Psoas muscle (tissue), 8 donors: ENCODE data around the gene ZNF138. TPM values are rescaled to one million over a fixed set of nuclear protein-coding genes. Genes with fewer than 3 reads are reported as not detected.
A peak's percentile ranks its signal among the peaks of the same experiment; 100 is the strongest.
"Not testable (repeated sequence)": the region's sequence is repeated elsewhere in the genome, so short reads cannot be mapped to it uniquely, and the experiment has no call there.

Source experiments
- ATAC-seq, 4 donors: fragments of 200-7000 bp; cut with Tn5 transposase; one replicate each; pipeline ENCODE4 v1.9.1; 2020; ENCODE audit warnings: moderate library complexity in 3 of 4, mild to moderate bottlenecking in 2 of 4
- DNase-seq, 2 donors: peaks; one replicate each; pipeline ENCODE4 v3.0.0-alpha.2; 2020
- H3K27ac ChIP-seq: fragments of 200-600 bp; one replicate; pipeline ENCODE4 v1.8.0; 2022
- H3K27me3 ChIP-seq, 3 donors: fragments of 200-600 bp in 1 of 3; one replicate each; pipeline versions ENCODE4 v1.6.1 to v1.8.0; 2013 to 2022; ENCODE audit warnings: low read length in 2 of 3, mild to moderate bottlenecking in 2 of 3, moderate library complexity in 1 of 3; ENCODE audit not compliant: insufficient read depth in 3 of 3
- H3K36me3 ChIP-seq, 2 donors: fragments of 200-600 bp in 1 of 2; one replicate each; pipeline versions ENCODE4 v1.6.1 to v1.8.0; 2013 to 2022; ENCODE audit warnings: low read depth in 1 of 2, mild to moderate bottlenecking in 1 of 2, moderate library complexity in 1 of 2; ENCODE audit not compliant: insufficient read depth in 1 of 2
- H3K4me1 ChIP-seq: fragments of 200-600 bp; one replicate; pipeline ENCODE4 v1.8.0; 2022
- H3K4me3 ChIP-seq: fragments of 200-600 bp; one replicate; pipeline ENCODE4 v1.8.0; 2022; ENCODE audit warnings: mild to moderate bottlenecking
- H3K9me3 ChIP-seq: fragments of 200-600 bp; one replicate; pipeline ENCODE4 v1.8.0; 2022
- WGBS, 3 donors: extraction: QIAGEN DNeasy Blood & Tissue Kit; methylation state at CpG; one replicate each; pipeline versions ENCODE4 v1.1.6 to v1.1.7; 2013; 5-methylcytosine and 5-hydroxymethylcytosine counted together
- intact Hi-C, 2 donors: fragments of 100-400 bp; cut with DNase I; formaldehyde crosslinking; loops; one replicate each; pipeline versions ENCODE4 v1.11.0 to v1.14.2; 2022
- polyA plus RNA-seq, 3 donors: library from polyadenylated mRNA; stranded (reverse); fragments of 200-250 nt; gene quantifications; one replicate each; pipeline ENCODE4 v1.2.3, GENCODE V29; 2013
- total RNA-seq, 4 donors: library from RNA; stranded (reverse); fragmentation: NEBNext Ultra II Directional in 2 of 4; extraction: Animal tissue kit (Norgen Biotek cat#: 25700) in 2 of 4; gene quantifications; one replicate each; pipeline versions ENCODE4 v1.2.1 to v1.2.4, GENCODE V29; 2021 to 2023
- TF ChIP-seq, protein P1 (sequence below): fragments of 200-600 bp; IDR thresholded peaks from one replicate; pipeline ENCODE4 v1.8.0; 2022; ENCODE audit warnings: antibody characterized with exemption
- donor health status: healthy with polysubstance abuse.
- donor health status: DM: no; HTN: no; CAD: no; lungs with moderate emphysema.
- donor health status: Bipolar disorder and iron deficiency.
- donor health status: healthy.
- donor health status: DM: yes; HTN: yes; CAD: no.
- donor health status: DM: no; HTN: no; CAD: no.
- donor health status: DM: no; HTN: no; CAD: no.
- donor health status: DM: yes; HTN: yes; CAD: no.

ZNF138 gene
- total and polyA plus RNA-seq, 7 donors = 2.6 to 11.7 (median 4.7) TPM

DNA sequence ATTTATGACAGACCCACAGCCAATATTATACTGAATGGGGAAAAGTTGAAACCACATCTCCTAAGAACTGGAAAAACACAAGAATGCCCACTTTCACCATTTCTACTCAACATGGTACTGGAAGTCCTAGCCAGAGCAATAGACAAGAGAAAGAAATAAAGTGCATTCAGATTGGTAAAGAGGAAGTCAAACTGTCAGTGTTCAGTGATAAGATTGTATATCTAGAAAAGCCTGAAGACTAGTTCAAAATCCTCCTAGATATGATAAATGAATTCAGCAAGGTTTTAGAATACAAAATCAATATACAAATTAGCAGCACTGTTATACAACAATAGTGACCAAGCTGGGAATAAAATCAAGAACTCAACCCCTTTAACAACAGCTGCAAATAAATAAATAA lies 6.9 kb upstream of the ZNF138 start:
- no peaks in the 10 kb centered on the region for H3K36me3 ChIP-seq
- ATAC-seq = no peak
- H3K27me3 ChIP-seq = no peaks in the 10 kb centered on the region
- H3K27ac ChIP-seq = no peak overlapping the region
- H3K4me1 ChIP-seq = no peaks in the 10 kb centered on the region
- H3K4me3 ChIP-seq = no peak overlapping the region
- no peaks in the 10 kb centered on the region for H3K9me3 ChIP-seq
- intact Hi-C loops = no loop called here
- DNase-seq = no peak
- TF ChIP-seq, protein P1, sequence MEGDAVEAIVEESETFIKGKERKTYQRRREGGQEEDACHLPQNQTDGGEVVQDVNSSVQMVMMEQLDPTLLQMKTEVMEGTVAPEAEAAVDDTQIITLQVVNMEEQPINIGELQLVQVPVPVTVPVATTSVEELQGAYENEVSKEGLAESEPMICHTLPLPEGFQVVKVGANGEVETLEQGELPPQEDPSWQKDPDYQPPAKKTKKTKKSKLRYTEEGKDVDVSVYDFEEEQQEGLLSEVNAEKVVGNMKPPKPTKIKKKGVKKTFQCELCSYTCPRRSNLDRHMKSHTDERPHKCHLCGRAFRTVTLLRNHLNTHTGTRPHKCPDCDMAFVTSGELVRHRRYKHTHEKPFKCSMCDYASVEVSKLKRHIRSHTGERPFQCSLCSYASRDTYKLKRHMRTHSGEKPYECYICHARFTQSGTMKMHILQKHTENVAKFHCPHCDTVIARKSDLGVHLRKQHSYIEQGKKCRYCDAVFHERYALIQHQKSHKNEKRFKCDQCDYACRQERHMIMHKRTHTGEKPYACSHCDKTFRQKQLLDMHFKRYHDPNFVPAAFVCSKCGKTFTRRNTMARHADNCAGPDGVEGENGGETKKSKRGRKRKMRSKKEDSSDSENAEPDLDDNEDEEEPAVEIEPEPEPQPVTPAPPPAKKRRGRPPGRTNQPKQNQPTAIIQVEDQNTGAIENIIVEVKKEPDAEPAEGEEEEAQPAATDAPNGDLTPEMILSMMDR = no peak

DNA sequence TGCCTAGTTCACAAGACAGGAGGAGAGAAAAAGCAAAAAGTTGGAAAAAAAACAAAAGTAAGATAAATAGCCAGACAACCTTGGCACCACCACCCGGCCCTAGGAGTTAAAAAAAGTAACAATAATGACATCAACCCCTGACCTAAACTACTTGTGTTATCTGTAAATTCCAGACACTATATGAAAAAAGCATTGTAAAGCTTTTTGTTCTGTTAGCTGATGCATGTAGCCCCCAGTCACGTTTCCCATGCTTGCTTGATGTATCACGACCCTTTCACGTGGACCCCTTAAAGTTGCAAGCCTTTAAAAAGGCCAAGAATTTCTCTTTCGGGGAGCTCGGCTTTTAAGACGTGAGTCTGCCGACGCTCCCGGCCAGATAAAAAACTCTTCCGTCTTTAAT lies 5.0 kb upstream of the ZNF138 start:
- 65 to 71% (median 70%) methylated on average over 11 of the region's 11 CpGs for WGBS, 3 donors
- H3K4me3 ChIP-seq, H3K27me3 ChIP-seq, DNase-seq, H3K27ac ChIP-seq, H3K4me1 ChIP-seq, intact Hi-C loops, H3K36me3 ChIP-seq, H3K9me3 ChIP-seq, ATAC-seq: not testable (repeated sequence)

DNA sequence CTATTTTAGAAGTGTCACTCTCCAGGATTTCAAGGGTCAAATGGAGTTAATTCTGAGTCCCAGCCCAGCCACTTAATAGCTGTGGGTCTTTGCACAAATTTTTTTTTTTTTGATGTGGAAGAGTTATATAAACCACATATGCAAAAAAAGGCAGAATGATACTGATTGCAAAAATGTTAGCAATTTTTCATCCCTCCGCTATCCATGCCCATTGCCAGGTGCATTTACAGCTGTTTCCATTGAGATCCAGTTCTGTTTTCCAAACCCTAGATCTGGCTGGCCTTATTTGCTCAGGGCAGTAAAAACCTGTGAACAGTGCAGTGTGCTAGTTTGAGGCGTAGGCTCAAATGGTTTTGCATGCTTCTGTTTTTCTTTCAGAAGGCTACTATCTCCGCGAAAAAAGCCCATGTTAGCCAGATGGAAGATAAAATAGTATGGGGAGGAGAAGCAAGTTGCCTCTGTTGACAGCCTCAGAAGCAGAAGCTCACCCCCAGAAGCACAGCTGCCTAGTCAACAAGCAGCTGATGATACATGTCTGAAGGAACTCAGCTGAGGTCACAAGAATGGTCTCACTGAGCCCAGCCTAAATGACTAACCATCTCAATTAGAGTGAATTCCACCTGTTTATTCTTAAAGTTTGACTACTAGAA lies 997 bp upstream of the ZNF138 start:
- no peak overlapping the region for H3K4me3 ChIP-seq
- DNase-seq (no peak), ATAC-seq (no peak)
- no peaks in the 10 kb centered on the region for H3K9me3 ChIP-seq
- peaks cover 11% of the 10 kb centered on the region for H3K4me1 ChIP-seq
- peaks cover 0 to 7% of the 10 kb centered on the region in 2 donors for H3K36me3 ChIP-seq
- WGBS, 3 donors = 52 to 75% (median 71%) methylated on average over 4 of the region's 4 CpGs
- intact Hi-C loops = loop anchor here in 1 of 2 donors (10.0 kb wide), 1 partner anchor 488 kb away; no protein-coding TSS in a partner anchor
- H3K27ac ChIP-seq = peak overlapping the region; percentile 87
- no peaks in the 10 kb centered on the region for H3K27me3 ChIP-seq
- TF ChIP-seq, protein P1 = no peak

DNA sequence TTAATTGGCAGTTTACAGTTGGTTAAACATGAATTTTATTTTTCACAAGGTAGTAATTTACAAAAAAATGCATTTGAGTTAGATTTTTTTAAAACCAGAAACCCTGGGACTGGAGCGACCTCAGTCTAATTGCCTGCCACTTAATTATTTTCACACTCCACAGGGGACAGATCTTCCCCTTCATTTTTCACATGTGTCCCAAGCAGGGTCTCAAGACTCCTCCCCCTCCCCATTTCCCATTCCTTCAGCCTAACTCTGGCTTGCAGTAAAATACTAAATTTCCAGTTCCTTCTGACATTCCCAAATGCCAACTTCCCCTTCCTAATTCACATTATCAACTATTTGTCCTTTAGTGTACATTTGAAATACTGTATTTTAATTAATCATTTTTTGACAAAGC lies 948 bp downstream of the ZNF138 start:
- intact Hi-C loops = loop anchor here in 1 of 2 donors (5.0 to 10.0 kb wide), 2 partner anchors 92 to 490 kb away; no protein-coding TSS in a partner anchor
- TF ChIP-seq, protein P1 = no peak
- 8 to 12% (median 8%) methylated on average over 1 of the region's 1 CpG for WGBS, 3 donors
- Histone ChIP-seq H3K27me3 (no peaks in the 10 kb centered on the region), H3K27ac (peak overlapping the region; percentile 87), H3K36me3 (peaks cover 0 to 19% of the 10 kb centered on the region in 2 donors), H3K4me3 (peak overlapping the region; percentile 87), H3K9me3 (no peaks in the 10 kb centered on the region), H3K4me1 (peaks cover 11% of the 10 kb centered on the region)
- ATAC-seq (no peak), DNase-seq (no peak)

DNA sequence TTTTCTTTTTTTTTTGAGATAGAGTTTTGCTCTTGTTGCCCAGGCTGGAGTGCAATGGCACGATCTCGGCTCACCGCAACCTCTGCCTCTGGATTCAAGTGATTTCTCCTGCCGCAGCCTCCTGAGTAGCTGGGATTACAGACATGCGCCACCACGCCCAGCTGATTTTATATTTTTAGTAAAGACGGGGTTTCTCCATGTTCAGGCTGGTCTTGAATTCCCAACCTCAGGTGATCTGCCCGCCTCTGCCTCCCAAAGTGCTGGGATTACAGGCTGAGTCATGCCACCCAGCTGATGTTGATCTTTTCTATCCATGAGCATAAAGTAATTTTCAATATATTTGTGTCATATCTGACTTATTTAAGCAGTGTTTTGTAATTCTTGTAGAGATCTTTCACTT lies 4.9 kb downstream of the ZNF138 start:
- not testable (repeated sequence) for H3K9me3 ChIP-seq, DNase-seq, H3K4me3 ChIP-seq, H3K27ac ChIP-seq, H3K27me3 ChIP-seq, ATAC-seq
- Histone ChIP-seq H3K36me3 (peaks cover 0 to 22% of the 10 kb centered on the region in 2 donors), H3K4me1 (peaks cover 32% of the 10 kb centered on the region)
- intact Hi-C loops = loop anchor here in 1 of 2 donors (5.0 to 10.0 kb wide), 2 partner anchors 88 to 494 kb away; no protein-coding TSS in a partner anchor
- WGBS, 3 donors = 94 to 99% (median 97%) methylated on average over 8 of the region's 8 CpGs
